GM18502 (cell line): ENCODE data around the gene TFDP2.

Source experiments
- ATAC-seq: cut with Tn5 transposase; IDR thresholded peaks from one replicate; pipeline ENCODE4 v1.9.1; 2021; ENCODE audit warnings: mild to moderate bottlenecking; ENCODE audit not compliant: unreplicated experiment, poor library complexity

Gene TFDP2

GRCh38 chr3:141895731-141896130, 253.6 kb downstream of the TFDP2 start:
- ATAC-seq: no peak

- ATAC-seq: no peak
These were observed 254.7 kb downstream of the TFDP2 start for GRCh38 chr3:141894524-141895176.
